Activated CD8-positive, alpha-beta memory T cell treated with anti-CD3 and anti-CD28 coated beads, Interleukin-2, amount 50 U/mL, for 1 hour (primary cell): ENCODE measurements around the gene BEND5.

Experiments used
- DNase-seq: peaks from one replicate; pipeline ENCODE4 v3.0.0-alpha.2; 2020; ENCODE audit errors: extremely low read depth

The BEND5 gene

GRCh38 chr1:48718705-48719104, 58.0 kb downstream of the BEND5 start:
- no peak for DNase-seq

DNA sequence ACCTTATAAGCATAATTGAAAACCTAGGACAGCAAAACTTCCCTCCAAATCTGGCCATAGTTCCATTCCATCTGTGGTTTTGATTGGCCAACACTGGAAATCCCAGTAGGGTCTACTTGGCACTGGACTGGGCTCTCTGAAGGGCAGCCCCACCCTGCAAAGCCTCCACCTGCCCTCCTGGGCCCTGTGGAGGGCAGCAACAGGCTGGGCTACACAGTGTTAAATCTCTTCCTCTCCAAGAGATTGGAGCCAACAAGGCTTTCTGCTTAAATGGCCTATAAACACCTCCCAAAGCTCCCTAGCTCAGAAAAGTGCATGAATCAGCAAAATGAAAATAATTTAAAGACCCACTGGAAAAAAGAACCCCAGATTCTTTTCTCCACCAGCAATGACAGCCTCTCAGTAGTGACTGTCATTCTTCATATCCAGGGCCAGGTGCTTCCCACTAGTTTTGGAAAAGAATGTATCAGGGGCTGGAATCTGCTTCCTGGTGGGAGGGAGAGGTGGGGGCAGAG, 58.5 kb downstream of the BEND5 start:
- no peak for DNase-seq

DNA sequence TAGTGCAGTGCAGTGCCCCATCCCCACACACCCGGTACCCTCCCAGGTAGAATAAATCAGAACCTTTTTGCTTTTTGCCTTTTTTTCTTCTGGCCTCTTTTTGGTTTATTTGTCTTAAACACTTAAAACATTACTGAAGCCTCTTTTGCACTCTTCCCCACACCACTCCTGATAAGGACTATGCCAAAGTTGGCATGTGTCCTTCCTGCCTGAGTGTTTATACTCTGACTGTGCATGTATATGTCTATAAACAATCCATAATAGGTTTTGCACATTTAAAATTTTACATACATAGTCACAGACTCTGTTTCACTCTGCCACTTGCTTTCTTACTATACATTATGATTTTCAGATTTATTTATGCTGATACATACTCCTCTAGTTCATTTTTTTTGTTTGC, 59.6 kb downstream of the BEND5 start:
- no peak for DNase-seq

DNA sequence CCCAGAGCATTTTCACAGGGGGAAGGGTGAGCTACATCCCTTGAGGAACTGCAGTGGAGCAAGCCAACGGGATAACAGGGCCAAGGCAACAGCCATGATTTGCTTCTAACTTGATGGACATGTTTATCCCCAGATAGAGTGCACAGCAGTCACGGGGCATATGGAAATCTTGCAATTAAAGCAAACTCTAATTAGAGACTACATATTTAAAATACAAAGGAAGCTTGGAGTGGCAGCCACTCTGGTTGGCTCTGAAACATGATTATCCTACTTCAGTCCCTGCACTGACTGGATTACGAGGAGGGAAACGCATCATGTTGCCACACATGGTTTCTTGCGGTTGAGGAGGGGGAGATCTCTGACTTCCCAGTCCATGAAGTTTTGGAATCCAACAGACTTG, 60.8 kb downstream of the BEND5 start:
- no peak for DNase-seq

GRCh38 chr1:48710915-48711314, 65.8 kb downstream of the BEND5 start:
- no peak for DNase-seq

GRCh38 chr1:48710318-48710717, 66.4 kb downstream of the BEND5 start:
- no peak for DNase-seq

- no peak for DNase-seq
Observed at GRCh38 chr1:48704736-48705135, 72.0 kb downstream of the BEND5 start.

- no peak for DNase-seq
Observed at GRCh38 chr1:48701445-48701844, 75.2 kb downstream of the BEND5 start.

DNA sequence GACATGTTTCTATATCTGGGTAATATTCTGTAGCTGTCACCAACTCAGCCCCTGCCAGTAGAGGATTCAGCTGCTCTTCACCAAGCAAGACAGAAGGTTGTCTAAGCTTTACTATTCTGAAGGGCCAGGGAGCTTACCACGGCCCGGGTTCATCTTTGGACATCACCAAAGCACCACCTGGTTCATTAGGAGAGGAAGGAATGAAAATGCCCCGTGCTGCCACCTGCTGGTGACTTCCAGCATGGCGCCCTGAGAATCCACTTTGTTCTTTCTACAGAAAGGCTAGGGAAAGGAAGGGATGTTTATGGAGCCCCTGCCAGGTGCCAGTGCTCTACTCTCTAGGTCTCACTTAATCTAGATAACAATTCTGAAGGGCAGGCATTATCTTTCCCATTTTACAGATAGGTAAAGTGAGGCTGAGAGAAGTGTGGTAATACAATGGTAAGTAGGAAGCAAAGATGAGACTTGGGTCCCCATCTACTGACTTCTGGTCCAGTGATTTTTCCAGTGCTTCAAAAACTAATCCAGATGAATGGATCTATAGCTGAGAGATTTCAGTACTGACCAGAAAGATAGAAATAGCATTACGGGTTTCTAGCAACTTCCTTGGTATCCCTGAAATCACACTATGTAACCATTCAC, 79.5 kb downstream of the BEND5 start:
- DNase-seq: no peak

- DNase-seq: no peak
Observed at GRCh38 chr1:48695161-48695560, 81.5 kb downstream of the BEND5 start.

DNA sequence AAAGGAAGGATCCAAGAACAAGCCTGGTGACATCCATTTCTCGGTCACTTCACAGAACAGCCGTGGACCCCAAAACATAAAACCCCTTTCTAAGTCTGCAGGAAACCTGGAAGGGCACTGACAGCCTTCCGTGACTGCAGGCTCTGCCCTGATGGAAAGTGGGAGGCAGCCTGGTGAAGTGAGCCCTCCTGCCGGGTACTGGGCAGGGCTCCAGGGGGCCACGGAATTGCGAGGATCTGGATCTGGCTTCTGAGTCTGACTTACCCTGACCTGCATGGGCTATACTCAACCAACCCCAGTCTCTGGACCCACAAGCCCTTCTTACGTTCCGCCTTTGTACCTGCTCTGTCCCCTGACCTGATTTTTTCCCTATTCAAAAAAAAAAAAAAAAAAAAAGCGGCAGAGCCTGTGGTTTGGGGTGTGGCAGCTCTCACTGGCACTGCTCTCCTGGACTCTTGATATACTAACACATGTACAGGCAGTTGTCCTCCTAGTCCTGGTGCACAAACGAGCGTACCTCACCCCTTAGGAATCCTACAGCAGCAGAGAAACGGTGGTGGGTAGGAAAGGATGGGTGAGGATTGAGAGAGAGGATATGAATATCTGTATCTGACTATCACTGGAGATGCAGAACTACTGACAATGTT, 82.9 kb downstream of the BEND5 start:
- DNase-seq: no peak

- DNase-seq: no peak
Observed at GRCh38 chr1:48693180-48693579, 83.5 kb downstream of the BEND5 start.

- no peak for DNase-seq
Observed at GRCh38 chr1:48692235-48692634, 84.5 kb downstream of the BEND5 start.

GRCh38 chr1:48691429-48692001, 85.2 kb downstream of the BEND5 start:
- no peak for DNase-seq

GRCh38 chr1:48688102-48688760, 88.5 kb downstream of the BEND5 start:
- no peak for DNase-seq

- no peak for DNase-seq
Observed at GRCh38 chr1:48687282-48688045, 89.2 kb downstream of the BEND5 start.

DNA sequence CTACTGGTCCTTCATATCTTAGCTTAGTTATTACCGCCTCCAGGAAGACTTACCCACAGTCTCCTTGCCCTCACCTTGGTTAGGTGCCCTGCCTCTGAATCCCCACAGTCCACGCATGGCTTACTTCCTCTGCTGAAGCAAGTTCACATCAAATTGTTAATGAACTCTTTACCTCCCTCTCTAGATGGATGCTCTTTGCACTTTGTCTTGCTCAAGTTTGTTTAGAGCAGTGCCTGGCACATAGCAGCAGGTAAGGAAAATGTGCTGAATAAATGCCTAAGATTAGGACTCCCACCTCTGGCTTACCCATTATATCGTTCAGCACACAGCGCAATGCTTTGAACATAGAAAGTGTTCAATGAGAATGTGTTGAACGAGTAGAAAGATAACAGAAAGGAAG, 90.5 kb downstream of the BEND5 start:
- DNase-seq: no peak

- no peak for DNase-seq
Observed at GRCh38 chr1:48684381-48684780, 92.3 kb downstream of the BEND5 start.

- no peak for DNase-seq
Observed at GRCh38 chr1:48683839-48684238, 92.9 kb downstream of the BEND5 start.

DNA sequence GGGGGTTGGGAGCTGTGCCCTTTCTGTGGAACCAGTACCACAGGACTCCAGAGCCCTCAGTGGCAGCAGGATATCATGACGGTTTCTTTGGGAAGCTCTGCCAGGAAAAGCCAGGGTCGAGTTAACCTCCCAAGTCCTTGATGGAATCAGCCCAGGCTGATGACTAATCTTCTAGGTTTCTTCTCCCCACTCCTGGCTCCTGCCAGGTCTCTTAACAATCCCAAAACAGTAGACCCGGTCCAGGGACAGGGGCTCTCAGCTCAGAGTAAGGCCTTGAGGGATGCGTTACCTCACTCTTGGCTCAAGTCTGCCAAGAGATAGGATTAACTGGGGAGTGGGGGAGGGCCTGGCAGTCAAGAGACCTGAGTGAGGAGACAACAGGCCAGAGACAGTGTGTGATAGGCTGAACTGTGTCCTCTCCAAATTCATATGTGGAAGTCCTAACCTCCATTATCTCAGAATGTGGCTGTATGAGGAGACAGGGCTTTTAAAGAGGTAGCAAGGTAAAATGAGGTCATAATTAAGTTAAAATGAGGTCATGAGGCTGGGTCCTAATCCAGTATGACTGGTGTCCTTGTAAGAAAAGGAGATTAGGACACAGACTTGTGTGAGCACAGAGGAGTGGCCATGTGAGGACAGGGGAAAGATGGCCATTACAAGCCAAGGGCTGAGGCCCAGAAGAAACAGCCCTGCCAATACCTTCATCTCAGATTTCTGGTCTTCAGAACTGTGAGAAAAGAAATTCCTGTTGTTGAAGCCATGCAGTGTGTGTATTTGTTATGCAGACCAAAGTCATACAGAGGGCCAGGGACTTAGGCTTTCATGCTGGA, 95.0 kb downstream of the BEND5 start:
- no peak for DNase-seq

DNA sequence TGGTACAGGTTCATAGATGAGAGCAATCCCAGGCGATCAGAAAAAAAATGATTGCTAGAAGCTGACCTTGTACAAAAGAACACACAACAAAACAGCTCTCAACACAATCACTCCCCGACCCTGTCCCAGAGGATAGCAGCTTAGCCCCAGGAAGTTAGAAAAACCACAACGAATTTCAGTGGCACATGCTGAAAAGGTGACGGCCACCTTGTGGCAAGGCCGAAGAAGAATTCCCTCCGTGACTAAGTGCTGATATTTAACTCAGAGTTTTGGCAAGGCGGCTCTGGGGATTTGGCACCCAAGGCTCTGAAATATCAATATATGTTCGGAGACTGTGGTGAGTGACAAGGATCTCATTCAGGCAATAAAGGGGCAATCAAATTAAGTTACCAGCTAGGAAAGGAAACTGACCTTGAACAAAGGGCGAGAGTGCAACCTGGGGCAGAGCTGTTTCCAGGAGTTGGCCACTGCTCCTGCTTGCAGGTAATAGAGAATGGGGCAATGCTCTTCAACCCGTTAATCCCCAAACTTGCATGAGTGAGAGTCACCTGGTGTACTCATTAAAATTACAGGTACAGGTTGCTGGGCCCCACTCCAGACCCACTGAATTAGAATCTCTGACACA, 96.2 kb downstream of the BEND5 start:
- DNase-seq: no peak
